Measurements from ENCODE around the gene DCPS. TPM values are rescaled to one million over a fixed set of nuclear protein-coding genes. Genes with fewer than 3 reads are reported as not detected.
"Not testable (repeated sequence)": the region's sequence is repeated elsewhere in the genome, so short reads cannot be mapped to it uniquely, and the experiment has no call there.

DCPS gene
- polyA plus RNA-seq, 4 donors, result 10.5 to 16.3 (median 15.0) TPM

DNA sequence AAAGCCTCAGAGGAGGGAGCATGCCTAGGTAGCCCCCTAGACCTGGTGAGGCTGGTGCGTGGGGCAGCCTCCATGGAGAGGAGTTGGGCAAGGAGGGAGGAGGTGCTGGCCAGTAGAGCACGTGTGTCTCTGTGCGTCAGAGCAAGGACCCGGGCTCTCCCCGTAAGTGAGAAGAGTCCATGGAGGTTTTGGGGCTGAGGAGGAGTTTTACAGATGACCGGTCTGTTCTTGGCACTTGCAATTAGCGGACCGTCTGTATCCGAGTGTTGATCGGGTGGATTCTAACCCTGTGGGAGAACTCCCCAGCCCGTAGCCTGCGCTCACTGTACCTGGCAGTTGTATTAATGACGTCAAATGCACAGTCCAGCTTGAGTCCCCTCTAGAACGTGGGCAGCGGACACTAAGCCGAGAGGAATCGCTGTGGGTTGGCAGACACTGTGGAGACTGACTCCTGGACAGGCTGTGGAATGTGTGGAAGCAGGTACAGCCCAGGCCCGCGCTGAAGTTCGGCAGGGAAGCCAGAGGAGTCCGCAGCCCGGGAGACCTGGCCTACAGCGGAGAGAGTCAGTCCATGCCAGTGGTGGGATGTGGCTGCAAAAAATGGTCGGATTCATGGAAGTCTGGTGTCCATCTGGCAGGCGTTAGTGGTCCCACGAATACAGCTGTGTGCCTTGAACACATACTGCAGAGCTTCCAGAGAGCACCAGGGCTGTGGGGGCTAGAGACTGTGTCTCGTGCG is 70.9 kb downstream of the DCPS start:
- DNase-seq (ENCODE audit: low read depth in 4 of 4, low spot score in 3 of 4), result not testable (repeated sequence)

DNA sequence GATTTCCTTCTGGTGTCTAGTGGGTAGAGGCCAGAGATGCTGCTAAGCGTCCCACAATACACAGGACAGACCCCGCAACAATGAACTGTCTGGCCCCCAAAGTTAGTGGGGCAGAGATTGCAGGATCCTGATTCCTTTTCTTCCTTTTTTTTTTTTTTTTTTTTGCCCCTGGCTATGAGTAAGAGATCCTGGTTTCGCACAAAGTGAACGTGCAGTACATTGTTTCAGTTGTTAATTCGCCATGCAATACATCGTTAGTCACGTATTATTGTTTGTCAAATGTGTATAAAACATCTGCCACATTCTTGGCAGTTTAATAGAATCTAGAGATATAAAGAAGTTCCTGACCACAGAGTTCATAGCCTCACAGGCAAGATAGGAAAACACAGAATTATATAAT is 71.9 kb downstream of the DCPS start:
- no peak for DNase-seq (ENCODE audit: low read depth in 4 of 4, low spot score in 3 of 4)

DNA sequence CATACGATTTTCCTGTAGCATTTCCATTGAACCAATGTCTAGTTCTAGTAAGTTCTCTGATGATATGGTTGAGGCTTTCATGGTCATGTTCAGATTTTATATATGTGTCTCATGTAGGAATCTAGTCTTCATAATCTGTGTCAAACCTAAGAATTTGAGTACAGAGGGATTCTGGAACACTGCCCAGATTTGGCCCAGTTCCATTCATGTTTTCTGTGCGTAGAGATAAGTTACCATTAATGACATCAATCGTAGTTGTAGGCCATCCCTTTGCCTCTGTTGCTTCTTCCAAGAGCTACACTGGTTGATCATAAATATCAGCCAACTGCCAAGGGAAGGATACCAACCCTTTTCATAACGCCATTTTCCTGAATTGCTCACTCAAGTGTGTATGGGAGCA is 74.9 kb downstream of the DCPS start:
- no peak for DNase-seq (ENCODE audit: low read depth in 4 of 4, low spot score in 3 of 4)

DNA sequence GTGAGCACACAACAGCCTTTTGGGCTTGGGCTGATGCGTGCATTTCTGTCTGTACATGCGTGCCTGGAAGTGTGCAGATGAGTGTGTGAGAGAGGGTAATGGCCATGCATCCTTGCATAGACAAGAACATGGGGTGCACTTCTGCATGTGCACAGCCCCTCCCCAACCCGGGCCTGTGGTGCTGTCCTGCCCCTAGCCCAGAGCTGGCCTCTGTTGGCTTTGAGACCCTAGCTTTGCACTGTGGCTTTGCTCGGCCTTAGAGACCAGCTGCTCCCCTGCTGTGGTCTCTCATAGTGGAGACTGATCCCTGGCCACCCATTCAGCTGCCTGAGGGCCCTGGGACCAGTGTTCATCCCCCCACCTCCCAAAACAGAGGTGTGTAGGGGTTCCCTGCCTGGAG is 77.0 kb downstream of the DCPS start:
- no peak for DNase-seq (ENCODE audit: low read depth in 4 of 4, low spot score in 3 of 4)

DNA sequence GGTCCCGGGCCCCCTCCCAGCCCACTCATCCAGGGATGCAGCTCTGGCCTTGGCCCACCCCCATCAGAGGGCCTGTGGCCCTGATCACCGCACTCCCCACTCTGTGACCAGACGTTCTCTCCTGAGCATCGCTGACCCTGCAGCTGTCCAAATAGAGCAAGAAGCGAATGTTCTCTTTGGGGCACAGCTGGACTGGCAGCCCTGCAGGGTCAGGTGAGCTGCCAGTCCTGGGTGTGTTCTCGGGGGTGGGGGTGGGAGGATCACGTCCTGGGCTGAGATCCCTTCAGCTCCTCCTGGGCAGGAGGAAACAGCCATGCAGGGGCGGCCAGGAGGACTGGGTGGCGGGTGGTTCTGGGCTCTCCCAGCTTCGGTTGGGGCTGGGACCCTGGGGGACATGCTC is 78.1 kb downstream of the DCPS start:
- DNase-seq (ENCODE audit: low read depth in 4 of 4, low spot score in 3 of 4), result not testable (repeated sequence)

DNA sequence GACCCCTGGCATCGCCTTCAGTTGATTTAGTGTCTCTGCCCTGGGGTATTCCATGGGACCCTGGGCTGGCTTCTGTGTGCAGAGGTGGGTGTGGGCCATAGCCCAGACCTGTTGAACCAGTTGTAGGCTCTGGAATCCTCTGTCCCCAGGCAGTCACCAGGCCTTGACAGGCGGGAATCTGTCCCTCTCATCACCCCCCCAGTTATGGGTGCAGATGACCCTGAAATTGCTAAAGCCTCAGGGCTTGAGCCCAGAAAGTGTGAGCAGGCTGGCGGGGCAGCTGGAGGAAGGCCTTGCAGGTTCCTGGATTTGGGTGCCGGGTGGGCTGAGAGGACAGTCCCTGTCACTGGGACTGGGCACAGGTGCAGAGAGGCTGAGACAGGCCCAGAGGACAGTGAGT is 78.8 kb downstream of the DCPS start:
- not testable (repeated sequence) for DNase-seq (ENCODE audit: low read depth in 4 of 4, low spot score in 3 of 4)

DNA sequence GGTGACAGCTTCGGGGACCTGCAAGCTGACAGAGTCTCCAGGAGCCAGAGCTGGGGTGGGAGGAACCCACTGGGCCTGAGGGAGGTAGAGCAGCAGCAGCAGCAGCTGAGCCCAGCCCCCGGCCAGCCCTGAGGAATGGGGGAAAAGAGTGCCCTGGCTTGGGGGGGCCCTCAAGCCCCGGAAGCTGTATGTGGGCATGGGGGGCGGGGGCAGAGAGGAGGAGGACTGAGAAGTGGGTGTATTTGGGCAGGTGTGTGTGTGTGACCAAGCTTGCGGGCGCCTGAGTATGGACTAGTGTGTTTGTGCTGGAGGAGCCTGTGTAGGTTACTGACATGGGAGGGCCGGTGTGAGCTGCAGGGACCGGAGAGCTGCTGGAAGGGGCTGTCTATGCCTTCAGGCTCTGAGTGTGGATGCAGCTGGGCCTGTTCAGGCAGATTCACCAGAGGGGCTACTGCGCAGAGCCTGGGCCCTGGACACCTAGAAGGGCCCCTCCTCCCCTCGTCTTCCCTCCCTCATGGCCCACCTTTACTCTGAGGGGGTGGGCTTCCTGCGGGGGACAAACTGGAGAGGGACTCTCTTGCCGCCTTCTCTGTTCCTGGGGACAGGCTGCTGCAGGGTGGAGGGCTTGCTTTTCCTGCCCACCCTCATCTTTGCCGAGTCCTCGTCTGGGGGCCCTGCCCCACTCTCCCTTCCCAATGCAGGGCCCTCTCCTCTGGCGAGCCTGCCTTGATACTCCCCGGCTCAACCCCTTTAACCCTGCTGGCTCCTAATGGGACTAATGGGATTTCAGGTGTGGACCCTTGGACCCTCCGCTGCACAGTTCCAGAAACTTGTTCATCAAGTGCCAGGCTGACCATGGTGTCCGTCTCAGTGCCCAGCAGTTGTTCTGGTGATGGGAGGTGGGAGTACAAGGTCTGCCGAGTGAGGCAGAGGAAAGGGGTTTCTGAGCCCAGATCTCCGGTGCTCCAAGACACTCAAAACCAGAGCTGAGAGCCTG is 79.8 kb downstream of the DCPS start:
- no peak for DNase-seq (ENCODE audit: low read depth in 4 of 4, low spot score in 3 of 4)

DNA sequence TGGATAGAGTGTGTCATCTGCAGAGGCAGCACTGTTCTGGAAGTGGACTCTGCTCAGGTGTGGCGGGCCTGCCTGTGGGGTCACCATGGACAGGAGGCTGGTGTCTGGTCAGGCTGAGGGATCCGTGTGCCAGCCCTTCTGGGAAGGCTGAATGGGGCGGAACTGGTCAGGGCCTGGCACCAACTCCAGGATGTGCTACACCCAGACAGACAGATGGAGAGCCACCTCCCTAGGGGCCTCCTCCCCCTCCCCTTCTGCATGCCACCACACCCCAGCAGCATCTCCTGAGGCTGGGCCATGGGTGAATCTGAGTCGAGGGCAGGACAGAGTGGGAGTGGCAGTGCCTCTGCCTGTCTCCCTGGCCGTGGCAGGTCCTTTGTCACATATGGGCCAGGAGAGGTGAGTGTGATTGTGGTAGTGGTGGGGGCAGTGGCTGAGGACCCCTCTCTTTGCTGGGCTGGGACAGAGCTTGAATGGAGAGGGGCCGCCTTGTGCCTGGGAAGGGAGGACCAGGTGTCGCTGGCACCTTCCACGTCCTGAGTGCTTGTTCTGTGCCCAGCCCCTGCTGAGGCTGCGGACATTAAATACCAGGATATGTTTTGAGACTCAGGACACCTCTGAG is 80.7 kb downstream of the DCPS start:
- no peak for DNase-seq (ENCODE audit: low read depth in 4 of 4, low spot score in 3 of 4)

DNA sequence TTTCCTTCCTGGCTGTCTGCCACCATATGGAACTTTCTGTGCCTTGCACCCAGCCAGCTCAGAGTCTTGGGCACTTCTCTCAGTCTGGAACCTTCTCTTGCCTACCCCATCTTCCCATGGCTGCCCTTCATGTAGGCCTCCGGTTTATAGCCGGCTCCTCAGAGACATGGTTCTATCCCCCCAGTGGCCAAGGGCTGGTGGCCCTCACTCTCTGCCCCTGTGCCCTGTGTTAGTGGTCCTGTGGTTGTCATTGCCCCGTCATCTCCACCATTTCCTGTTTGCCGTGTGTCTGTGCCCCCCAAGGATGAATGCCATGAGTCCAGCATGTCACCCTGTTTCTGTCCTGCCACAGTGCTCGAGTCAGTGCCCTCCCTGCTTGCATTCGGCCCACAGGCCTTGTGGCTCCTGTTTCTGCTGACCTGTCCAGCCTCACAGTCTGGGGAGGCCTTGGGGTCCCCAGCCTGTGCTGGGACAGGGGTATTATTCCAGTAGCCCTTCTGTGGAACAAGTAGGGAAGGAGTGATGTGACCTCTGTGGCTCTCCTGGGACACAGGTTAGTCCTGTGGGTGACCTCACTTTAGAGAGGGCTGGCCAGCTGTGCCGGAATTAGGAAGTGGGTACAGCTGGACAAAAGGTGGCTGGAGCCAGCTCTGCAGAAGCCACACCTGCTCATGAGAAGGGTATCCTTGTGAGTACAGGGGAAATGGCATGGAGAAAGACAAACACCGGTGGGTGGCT is 82.3 kb downstream of the DCPS start:
- DNase-seq (ENCODE audit: low read depth in 4 of 4, low spot score in 3 of 4), result no peak

DNA sequence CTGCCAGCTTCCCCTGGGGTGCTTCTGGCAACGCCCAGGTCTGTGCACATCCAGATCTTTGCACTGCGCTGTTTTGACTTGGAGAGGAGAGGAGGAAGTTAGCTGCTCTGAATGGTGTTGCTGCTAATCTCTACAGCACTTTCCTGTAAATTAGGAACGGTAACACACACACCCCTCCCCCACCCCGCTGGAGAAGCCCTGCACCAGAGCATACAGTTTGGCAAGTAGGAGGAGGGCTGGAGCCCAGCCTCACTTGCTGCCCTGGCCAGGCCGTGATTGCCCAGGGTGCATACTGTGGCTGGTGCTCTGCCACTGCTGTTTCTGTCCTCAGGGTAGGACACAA is 82.8 kb downstream of the DCPS start:
- not testable (repeated sequence) for DNase-seq (ENCODE audit: low read depth in 4 of 4, low spot score in 3 of 4)

DNA sequence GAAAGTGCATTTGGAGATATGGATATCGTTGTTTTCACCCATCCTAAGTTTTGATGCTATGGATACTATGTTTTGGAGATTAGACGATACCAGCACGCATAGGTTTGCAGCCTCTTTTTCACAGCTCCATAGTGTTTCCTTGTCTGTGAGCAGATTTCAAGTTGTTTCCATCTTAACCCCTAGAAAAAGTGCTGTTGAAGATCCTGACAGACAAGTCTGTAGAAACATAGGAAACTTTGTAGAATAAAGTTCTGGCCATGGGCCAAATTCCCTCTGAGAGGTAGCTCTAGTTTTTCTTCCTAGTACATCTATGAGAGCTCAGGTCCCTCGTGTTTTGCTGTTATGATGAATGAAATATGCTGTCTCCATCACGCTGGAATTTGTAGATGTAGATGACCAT is 84.0 kb downstream of the DCPS start:
- DNase-seq (ENCODE audit: low read depth in 4 of 4, low spot score in 3 of 4), result no peak

DNA sequence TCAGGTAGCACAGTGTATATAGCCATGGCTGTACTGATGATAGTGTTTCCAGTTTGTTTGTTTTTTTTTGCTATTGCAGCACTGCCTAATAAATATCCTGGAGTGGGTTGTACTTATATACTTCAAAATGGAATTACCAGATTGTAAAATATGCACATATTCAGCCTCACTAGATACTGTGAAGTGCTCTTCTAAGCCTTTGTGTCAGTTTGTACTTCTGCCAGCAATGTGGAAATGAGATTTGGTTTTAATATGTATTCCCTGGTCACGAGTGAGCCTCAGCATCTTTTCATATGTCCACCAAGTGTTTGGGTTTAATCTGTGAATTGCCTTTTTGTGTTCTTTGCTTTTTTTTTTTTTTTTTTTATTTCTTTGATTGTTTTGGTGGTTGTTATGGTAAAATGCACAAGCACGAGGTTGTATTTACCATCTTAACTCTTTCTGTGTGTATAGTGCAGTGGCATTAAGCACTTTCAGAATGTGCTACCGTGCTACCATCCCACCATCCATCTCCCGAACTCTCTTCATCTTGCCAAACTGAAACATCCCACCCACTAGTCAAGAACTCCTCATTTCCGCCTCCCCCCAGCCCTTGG is 86.5 kb downstream of the DCPS start:
- DNase-seq (ENCODE audit: low read depth in 4 of 4, low spot score in 3 of 4), result no peak

DNA sequence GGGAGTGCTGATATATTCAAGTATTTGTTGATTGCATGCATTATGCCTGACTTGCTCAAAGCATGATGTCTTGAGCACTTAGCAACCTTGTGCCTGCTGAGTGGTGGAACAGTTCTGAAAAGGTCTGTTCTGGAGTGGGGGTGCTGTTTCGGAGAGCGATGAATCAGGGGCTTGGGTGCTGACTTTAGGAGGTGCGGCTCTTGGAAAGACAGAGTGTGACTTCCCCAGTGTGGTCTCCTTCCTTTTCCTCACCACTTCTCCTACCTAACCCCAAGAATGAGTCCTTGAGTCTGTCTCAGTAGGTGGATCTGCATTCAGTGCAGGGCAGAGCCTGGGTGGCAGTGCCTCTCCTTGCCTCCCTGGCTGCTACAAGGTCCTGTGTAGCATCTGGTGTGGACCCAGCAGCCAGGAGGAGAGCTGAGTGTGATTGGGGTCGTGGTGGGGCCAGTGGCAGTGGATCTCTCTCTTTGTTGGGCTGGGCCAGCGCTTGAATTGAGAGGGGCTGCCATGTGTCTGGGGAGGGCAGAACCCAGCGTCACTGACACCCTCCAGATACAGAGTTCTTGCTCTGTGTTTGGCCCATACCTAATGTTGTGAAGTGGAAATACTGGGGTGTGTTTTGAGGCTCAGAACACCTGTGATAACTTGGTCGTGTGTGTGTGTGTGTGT is 87.6 kb downstream of the DCPS start:
- DNase-seq (ENCODE audit: low read depth in 4 of 4, low spot score in 3 of 4), result no peak

DNA sequence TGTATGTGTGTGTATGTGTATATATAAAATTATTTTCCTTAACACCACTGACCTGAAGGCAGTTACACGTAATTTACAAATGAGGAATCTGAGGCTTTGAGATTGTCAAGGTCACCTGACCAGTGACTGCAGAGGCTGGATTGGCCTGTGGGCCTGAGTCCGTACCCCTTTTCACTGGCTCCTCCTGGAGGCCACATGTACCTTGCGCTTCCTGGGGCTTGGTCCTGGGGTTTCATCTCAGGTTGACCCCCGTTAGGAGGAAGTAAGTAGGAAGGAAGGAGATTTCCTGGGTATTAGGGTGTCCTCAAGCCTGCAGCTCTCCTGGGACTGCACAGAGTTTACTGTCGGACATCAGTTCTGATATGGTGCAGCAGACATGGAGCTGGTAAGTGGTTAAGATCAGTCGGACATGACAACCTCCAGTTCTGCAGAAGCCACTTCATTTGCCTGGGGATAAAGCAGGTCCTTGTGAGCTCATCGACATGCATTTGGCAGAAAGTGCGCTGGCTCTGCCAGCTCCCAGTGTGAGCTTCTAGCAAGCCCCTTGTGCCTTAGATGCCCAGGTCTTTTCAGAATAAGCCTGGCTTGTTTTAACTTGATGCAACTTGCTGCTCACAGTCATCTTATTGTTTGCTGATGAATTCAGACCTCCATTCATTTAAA is 88.2 kb downstream of the DCPS start:
- no peak for DNase-seq (ENCODE audit: low read depth in 4 of 4, low spot score in 3 of 4)

DNA sequence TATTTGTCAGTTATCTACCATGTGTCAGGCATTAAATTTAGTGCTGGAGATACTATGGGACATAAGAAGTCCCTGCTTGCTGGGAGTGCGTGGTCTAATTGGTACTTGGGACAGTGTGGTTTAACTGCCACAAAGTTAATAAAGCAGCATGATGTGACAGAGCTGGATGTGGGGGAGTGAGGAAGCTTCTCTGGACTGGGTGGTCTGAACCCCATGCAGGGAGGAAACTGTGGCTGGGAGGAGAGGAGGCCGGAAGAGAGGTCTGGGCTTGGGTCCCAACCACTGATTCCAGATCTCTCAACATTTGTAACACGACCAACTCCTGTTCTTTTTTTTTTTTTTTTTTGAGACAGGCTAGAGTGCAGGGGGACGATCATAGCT is 88.8 kb downstream of the DCPS start:
- DNase-seq (ENCODE audit: low read depth in 4 of 4, low spot score in 3 of 4), result no peak

DNA sequence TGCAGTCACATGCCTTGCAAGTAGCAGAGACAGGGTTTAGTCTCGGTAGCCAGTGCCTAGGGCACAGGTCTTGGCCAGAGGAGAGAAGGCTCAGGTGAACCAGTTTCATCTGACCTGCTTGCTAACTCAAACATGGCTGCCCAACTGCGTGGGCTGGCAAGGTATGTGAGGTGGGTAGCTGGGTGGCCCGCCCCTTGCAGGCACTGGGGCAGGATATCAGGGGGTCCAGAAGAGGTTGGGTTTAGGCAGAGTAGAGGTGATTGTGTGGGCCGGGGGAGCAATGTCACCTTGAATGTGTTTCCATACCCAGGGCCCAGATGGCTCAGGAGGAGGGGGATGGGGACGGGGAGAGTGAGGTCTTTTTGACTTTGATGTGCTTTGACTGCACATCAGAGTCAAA is 89.3 kb downstream of the DCPS start:
- DNase-seq (ENCODE audit: low read depth in 4 of 4, low spot score in 3 of 4), result no peak

DNA sequence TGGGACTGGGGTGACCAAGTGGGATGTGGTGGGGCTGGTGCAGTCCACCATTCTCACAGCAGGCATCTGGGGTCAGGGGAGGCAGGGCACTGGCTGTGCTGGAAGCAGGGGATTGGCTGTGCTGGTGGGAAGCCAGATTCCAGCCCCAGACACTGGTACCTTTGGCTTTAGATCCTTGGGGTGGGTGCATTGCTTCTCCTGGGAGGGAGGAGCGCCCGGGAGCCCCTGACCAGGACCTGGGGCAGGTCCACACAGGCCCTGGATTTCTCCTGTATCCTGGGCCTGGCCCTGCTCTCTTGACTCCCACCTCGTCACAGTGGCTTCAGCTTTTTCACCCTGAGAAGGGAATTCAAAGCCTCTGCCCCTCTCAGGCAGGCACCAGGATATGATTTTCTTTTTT is 90.2 kb downstream of the DCPS start:
- DNase-seq (ENCODE audit: low read depth in 4 of 4, low spot score in 3 of 4), result no peak

DNA sequence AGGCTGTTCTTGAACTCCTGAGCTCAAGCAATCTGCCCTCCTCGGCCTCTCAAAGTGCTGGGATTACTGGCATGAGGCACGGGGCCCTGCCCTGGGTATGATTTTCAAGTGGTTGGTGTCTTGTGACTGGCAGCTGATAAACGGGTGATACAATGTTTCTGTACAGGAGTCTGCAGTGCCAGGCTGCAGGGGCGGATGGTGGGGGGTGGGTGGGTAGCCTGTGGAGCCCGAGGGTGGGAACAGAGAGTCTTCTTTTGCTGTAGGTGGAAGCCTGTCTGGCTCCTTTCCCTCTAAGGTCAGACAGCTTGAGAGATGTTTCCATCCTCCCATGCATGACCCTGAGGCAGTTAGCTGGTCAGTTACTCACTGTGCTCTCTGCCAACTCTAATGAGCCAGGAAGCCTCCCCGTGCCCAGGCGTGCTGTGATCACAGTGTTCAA is 90.8 kb downstream of the DCPS start:
- DNase-seq (ENCODE audit: low read depth in 4 of 4, low spot score in 3 of 4), result not testable (repeated sequence)
